B cell (primary cell): ENCODE data around the gene MYH11. TPM values are rescaled to one million over a fixed set of nuclear protein-coding genes. Genes with fewer than 3 reads are reported as not detected.

Experiments used
- ATAC-seq: fragments of 200-7000 bp; cut with Tn5 transposase; one replicate; pipeline ENCODE4 v1.10.0; 2021; ENCODE audit warnings: low read depth, mild to moderate bottlenecking, moderate number of reproducible peaks, moderate library complexity
- CTCF ChIA-PET: fragments of 350-600 bp; sonication (Branson Sonifier 250); formaldehyde crosslinking; loops from one replicate; lab custom pipeline; 2021; ENCODE audit warnings: antibody characterized with exemption, inconsistent platforms; lab: Charles Lee
- POLR2A ChIA-PET: fragments of 350-600 bp; sonication (Branson Sonifier 250); formaldehyde crosslinking; loops from one replicate; lab custom pipeline; 2021; ENCODE audit warnings: antibody characterized with exemption; lab: Charles Lee
- DNase-seq: peaks from one replicate; pipeline ENCODE4 v3.0.0; 2013
- H2AFZ ChIP-seq: 2 replicates; pipeline ENCODE4 v1.6.1; 2012; ENCODE audit warnings: mild to moderate bottlenecking, low read depth, low read length; ENCODE audit not compliant: insufficient read depth, poor library complexity, severe bottlenecking
- H3K27ac ChIP-seq, 2 donors: 1 replicate in 1 of 2; 2 replicates in 1 of 2; pipeline ENCODE4 v1.5.1; 2012 to 2013; ENCODE audit warnings: low read length in 2 of 2, mild to moderate bottlenecking in 2 of 2, moderate library complexity in 1 of 2
- H3K27me3 ChIP-seq, 4 experiments: fragments of 200-600 bp in 1 of 4; sonication (generic) in 1 of 4; replicated peaks in 1 of 4; 1 replicate in 2 of 4; 2 replicates in 2 of 4; pipeline versions ENCODE4 v1.6.1 to v1.7.0; 2013 to 2016; ENCODE audit warnings: low read length in 3 of 4, mild to moderate bottlenecking in 2 of 4, mixed read lengths in 1 of 4, moderate library complexity in 1 of 4; ENCODE audit not compliant: insufficient read depth in 4 of 4, control insufficient read depth in 3 of 4; ENCODE audit errors: control extremely low read depth in 1 of 4
- H3K36me3 ChIP-seq, 2 experiments: replicated peaks in 1 of 2; 1 replicate in 1 of 2; 2 replicates in 1 of 2; pipeline versions ENCODE4 v1.6.1 to v1.7.1; 2013; ENCODE audit warnings: low read length in 1 of 2; ENCODE audit not compliant: insufficient read depth in 2 of 2, control insufficient read depth in 1 of 2; ENCODE audit errors: control extremely low read depth in 1 of 2, extremely low read depth in 1 of 2
- H3K4me1 ChIP-seq, 2 donors: fragments of 200-600 bp in 1 of 2; sonication (generic) in 1 of 2; 1 replicate in 1 of 2; 2 replicates in 1 of 2; pipeline versions ENCODE4 v1.5.1 to v1.6.1; 2013 to 2017; ENCODE audit warnings: low read length in 2 of 2; ENCODE audit not compliant: control insufficient read depth in 2 of 2, insufficient read depth in 2 of 2
- H3K4me2 ChIP-seq: replicated peaks from 2 replicates; pipeline ENCODE3; 2012; ENCODE audit warnings: mild to moderate bottlenecking, low read depth, low read length; ENCODE audit not compliant: poor library complexity, severe bottlenecking
- H3K4me3 ChIP-seq, 5 experiments: fragments of 200-600 bp in 1 of 5; sonication (generic) in 1 of 5; 1 replicate in 3 of 5; 2 replicates in 2 of 5; pipeline versions ENCODE4 v1.5.1 to v1.7.0; 2011 to 2016; ENCODE audit warnings: low read length in 4 of 5, mild to moderate bottlenecking in 4 of 5, low read depth in 2 of 5, control low read depth in 1 of 5, moderate library complexity in 1 of 5; ENCODE audit not compliant: insufficient read depth in 1 of 5; ENCODE audit errors: control extremely low read depth in 1 of 5, extremely low read depth in 1 of 5
- H3K79me2 ChIP-seq: fragments of 200-600 bp; sonication (generic); one replicate; pipeline ENCODE4 v1.6.0; 2016; ENCODE audit warnings: low read length; ENCODE audit not compliant: control insufficient read depth, insufficient read depth
- H3K9ac ChIP-seq: fragments of 200-600 bp; sonication (generic); 2 replicates; pipeline ENCODE4 v1.6.1; 2017; ENCODE audit warnings: mild to moderate bottlenecking, low read length, moderate library complexity
- H3K9me3 ChIP-seq, 3 donors: one replicate each; pipeline versions ENCODE4 v1.6.1 to v1.7.1; 2013; ENCODE audit warnings: low read length in 2 of 3; ENCODE audit not compliant: control insufficient read depth in 2 of 3, insufficient read depth in 1 of 3; ENCODE audit errors: control extremely low read depth in 1 of 3
- H4K20me1 ChIP-seq: 2 replicates; pipeline ENCODE4 v1.6.0; 2012; ENCODE audit warnings: mild to moderate bottlenecking, low read length; ENCODE audit not compliant: insufficient read depth, control insufficient read depth, poor library complexity, severe bottlenecking
- H3K27ac Mint-ChIP-seq: one replicate; pipeline ENCODE4 v1.8.0; 2021; ENCODE audit warnings: mixed read lengths
- H3K27me3 Mint-ChIP-seq: one replicate; pipeline ENCODE4 v1.8.0; 2021; ENCODE audit warnings: mixed read lengths
- H3K4me1 Mint-ChIP-seq: one replicate; pipeline ENCODE4 v1.8.0; 2021; ENCODE audit warnings: mixed read lengths
- H3K4me3 Mint-ChIP-seq: one replicate; pipeline ENCODE4 v1.8.0; 2021; ENCODE audit warnings: mixed read lengths
- H3K9me3 Mint-ChIP-seq: one replicate; pipeline ENCODE4 v1.8.0; 2022; ENCODE audit warnings: mixed read lengths; ENCODE audit not compliant: insufficient read depth
- EZH2 ChIP-seq: IDR thresholded peaks from 2 replicates; pipeline ENCODE4 v1.6.1; 2012; ENCODE audit warnings: borderline replicate concordance, low read depth, mild to moderate bottlenecking, moderate library complexity, low read length; ENCODE audit not compliant: insufficient read depth, poor library complexity, severe bottlenecking
- WGBS: methylation state at CpG from one replicate; pipeline ENCODE4 v1.1.5; 2013; ENCODE audit warnings: missing lambda C conversion rate; ENCODE audit not compliant: insufficient coverage; 5-methylcytosine and 5-hydroxymethylcytosine counted together
- intact Hi-C: fragments of 100-400 bp; cut with micrococcal nuclease; formaldehyde crosslinking; loops from one replicate; pipeline ENCODE4 v1.10.0; 2022
- polyA plus RNA-seq: library from polyadenylated mRNA; depleted of rRNA; stranded (reverse); fragments of >200 nt; gene quantifications from 2 replicates; pipeline ENCODE4 v1.2.3, GENCODE V29; 2012
- total RNA-seq, 2 donors: library from RNA; stranded (reverse); fragments of 120-200 nt in 1 of 2; gene quantifications; 1 replicate in 1 of 2; 2 replicates in 1 of 2; pipeline versions ENCODE4 v1.2.3 to v1.2.4, GENCODE V29; 2013 to 2022
- TF ChIP-seq, protein P1 (sequence below): fragments of 200-600 bp; IDR thresholded peaks from one replicate; pipeline ENCODE4 v1.8.0; 2022; ENCODE audit warnings: antibody characterized with exemption, mild to moderate bottlenecking

Gene MYH11
- total and polyA plus RNA-seq, 2 donors (not counting 1 experiment from before 2014, with no cell fraction given), result 0.05 to 0.16 TPM

DNA sequence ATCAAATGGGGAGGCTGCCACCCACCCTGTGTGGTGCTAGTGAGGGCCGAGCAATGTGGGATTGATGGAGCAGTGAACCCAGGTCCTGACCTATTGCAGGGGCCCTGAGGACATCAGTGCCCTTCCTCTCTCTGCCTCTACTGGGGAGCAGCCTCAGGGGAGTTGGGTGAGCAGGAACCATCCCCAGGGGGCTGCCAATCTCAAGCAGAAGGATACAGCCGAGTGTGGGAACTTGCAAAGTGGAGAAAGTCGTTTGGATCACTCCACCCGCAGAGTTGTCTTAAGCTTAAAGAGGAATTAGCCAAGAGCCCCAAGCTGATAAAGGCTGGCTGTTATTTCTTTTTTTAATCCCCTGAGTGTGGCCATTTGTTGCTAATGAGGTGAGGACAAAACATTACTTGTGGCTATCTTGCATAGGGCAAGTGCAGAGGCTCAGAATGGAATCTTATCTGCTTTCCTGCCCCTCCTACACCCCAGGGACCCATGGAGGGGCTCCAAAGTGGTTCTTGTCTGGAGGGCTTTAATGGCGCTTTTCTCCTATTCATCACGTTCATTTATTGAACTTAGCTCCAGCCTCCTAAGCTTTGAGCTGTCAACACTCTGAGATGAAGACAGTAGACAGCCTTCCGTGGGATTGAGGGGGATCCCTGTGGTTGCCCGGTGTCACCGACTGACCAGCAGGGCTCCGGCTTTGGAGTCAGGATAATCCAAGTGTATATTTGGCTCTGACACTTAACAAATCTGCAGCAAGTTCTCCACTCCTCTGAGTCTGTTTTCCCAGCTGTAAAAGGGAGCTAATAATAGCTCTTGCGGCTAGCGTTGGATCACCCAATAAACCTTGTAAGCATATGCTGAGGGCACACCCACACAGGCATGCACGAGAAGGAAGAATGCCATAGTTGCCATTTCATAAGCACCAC is 45.1 kb downstream of the MYH11 start:
- WGBS, result 42% methylated on average over 10 of the region's 13 CpGs
- Histone ChIP-seq H3K4me1 (no peaks in the 10 kb centered on the region), H3K36me3 (no peaks in the 10 kb centered on the region), H3K27ac (no peak overlapping the region), H3K27me3 (peaks cover 0 to 15% (median 0%) of the 10 kb centered on the region in 4 experiments), H3K9ac (no peak overlapping the region), H3K4me2 (no peak overlapping the region), H3K9me3 (peaks cover 0 to 15% (median 9%) of the 10 kb centered on the region in 3 donors), H2AFZ (no peak overlapping the region), H4K20me1 (no peaks in the 10 kb centered on the region), H3K4me3 (no peak overlapping the region), H3K79me2 (no peaks in the 10 kb centered on the region)
- Mint-ChIP-seq H3K27me3 (peaks cover 15% of the 10 kb centered on the region), H3K4me3 (no peak overlapping the region), H3K27ac (no peak overlapping the region), H3K4me1 (no peaks in the 10 kb centered on the region), H3K9me3 (peaks cover 8% of the 10 kb centered on the region)
- no peak for TF ChIP-seq EZH2
- TF ChIP-seq, protein P1, sequence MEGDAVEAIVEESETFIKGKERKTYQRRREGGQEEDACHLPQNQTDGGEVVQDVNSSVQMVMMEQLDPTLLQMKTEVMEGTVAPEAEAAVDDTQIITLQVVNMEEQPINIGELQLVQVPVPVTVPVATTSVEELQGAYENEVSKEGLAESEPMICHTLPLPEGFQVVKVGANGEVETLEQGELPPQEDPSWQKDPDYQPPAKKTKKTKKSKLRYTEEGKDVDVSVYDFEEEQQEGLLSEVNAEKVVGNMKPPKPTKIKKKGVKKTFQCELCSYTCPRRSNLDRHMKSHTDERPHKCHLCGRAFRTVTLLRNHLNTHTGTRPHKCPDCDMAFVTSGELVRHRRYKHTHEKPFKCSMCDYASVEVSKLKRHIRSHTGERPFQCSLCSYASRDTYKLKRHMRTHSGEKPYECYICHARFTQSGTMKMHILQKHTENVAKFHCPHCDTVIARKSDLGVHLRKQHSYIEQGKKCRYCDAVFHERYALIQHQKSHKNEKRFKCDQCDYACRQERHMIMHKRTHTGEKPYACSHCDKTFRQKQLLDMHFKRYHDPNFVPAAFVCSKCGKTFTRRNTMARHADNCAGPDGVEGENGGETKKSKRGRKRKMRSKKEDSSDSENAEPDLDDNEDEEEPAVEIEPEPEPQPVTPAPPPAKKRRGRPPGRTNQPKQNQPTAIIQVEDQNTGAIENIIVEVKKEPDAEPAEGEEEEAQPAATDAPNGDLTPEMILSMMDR, result no peak
- DNase-seq (no peak), ATAC-seq (no peak)
- CTCF ChIA-PET, result interaction anchor here (0.7 to 3.4 kb wide), 2 partner anchors 11 to 35 kb away, joined by 3 to 15 read pairs; no protein-coding TSS in a partner anchor
- intact Hi-C loops, result no loop called here
- POLR2A ChIA-PET, result no interaction called here

DNA sequence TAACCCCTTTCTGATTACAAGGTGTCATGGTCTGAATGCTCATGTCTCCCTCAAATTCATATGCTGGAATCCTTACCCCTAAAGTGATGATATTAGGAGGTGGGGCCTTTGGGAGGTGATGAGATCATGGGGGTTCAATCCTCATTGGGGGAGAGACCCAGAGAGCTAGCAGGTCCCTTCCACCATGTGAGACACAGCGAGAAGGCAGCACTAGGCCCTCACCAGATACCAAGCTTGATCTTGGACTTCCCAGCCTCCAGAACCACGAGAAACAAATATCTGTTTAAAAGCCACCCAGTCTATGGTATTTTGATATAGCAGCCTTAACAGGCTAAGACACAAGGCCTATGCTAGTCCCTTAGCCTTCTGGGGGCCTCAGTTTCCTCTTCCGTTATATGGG is 45.9 kb downstream of the MYH11 start:
- no peak overlapping the region for H3K27ac Mint-ChIP-seq
- Histone ChIP-seq H3K4me2 (no peak overlapping the region), H3K4me1 (no peaks in the 10 kb centered on the region), H3K27ac (no peak overlapping the region), H3K79me2 (no peaks in the 10 kb centered on the region), H3K27me3 (peaks cover 0 to 15% (median 0%) of the 10 kb centered on the region in 4 experiments), H3K9me3 (peaks cover 0 to 11% (median 9%) of the 10 kb centered on the region in 3 donors), H4K20me1 (no peaks in the 10 kb centered on the region), H3K4me3 (no peak overlapping the region), H3K36me3 (no peaks in the 10 kb centered on the region), H3K9ac (no peak overlapping the region), H2AFZ (no peak overlapping the region)
- ChIA-PET POLR2A (no interaction called here), CTCF (interaction anchor here (3.4 kb wide), 1 partner anchor 12 kb away, joined by 15 read pairs; no protein-coding TSS in a partner anchor)
- H3K9me3 Mint-ChIP-seq, result peaks cover 4% of the 10 kb centered on the region
- WGBS, result 89% methylated on average over 3 of the region's 3 CpGs
- DNase-seq (no peak), ATAC-seq (no peak)
- H3K4me3 Mint-ChIP-seq, result no peak overlapping the region
- intact Hi-C loops, result no loop called here
- no peak for TF ChIP-seq EZH2
- TF ChIP-seq, protein P1, result no peak
- H3K27me3 Mint-ChIP-seq, result peaks cover 15% of the 10 kb centered on the region
- no peaks in the 10 kb centered on the region for H3K4me1 Mint-ChIP-seq
